ENCODE results near the gene S100A11. TPM values are rescaled to one million over a fixed set of nuclear protein-coding genes. Genes with fewer than 3 reads are reported as not detected.

Gene S100A11
- total RNA-seq, 3 donors from 2014 or later (not counting 1 experiment from before 2014, with no cell fraction given): 70.5 to 114 (median 88.9) TPM

GRCh38 chr1:152009691-152010090, 27.1 kb downstream of the S100A11 start:
- H3K27ac ChIP-seq (ENCODE audit: low read length): no peak overlapping the region
- Mint-ChIP-seq H3K27ac (no peak overlapping the region), H3K27me3 (ENCODE audit: low read depth in 2 of 2) (peaks cover 8 to 16% of the 10 kb centered on the region in 2 donors), H3K36me3 (no peaks in the 10 kb centered on the region), H3K4me3 (no peak overlapping the region), H3K4me1 (peaks cover 0 to 5% of the 10 kb centered on the region in 2 donors), H3K9me3 (no peaks in the 10 kb centered on the region)
- H3K27me3 ChIP-seq (ENCODE audit: control insufficient read depth, insufficient read depth, low read length): peaks cover 8% of the 10 kb centered on the region
- H3K4me1 ChIP-seq (ENCODE audit: control insufficient read depth, insufficient read depth, low read length): no peaks in the 10 kb centered on the region
- TF ChIP-seq, protein P1, sequence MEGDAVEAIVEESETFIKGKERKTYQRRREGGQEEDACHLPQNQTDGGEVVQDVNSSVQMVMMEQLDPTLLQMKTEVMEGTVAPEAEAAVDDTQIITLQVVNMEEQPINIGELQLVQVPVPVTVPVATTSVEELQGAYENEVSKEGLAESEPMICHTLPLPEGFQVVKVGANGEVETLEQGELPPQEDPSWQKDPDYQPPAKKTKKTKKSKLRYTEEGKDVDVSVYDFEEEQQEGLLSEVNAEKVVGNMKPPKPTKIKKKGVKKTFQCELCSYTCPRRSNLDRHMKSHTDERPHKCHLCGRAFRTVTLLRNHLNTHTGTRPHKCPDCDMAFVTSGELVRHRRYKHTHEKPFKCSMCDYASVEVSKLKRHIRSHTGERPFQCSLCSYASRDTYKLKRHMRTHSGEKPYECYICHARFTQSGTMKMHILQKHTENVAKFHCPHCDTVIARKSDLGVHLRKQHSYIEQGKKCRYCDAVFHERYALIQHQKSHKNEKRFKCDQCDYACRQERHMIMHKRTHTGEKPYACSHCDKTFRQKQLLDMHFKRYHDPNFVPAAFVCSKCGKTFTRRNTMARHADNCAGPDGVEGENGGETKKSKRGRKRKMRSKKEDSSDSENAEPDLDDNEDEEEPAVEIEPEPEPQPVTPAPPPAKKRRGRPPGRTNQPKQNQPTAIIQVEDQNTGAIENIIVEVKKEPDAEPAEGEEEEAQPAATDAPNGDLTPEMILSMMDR (IDR thresholded peaks at IDR 0.05): no peak
- ATAC-seq (no peak), DNase-seq (no peak)
- H3K4me3 ChIP-seq (ENCODE audit: low read length): no peak overlapping the region
- no peaks in the 10 kb centered on the region for H3K36me3 ChIP-seq (ENCODE audit: control insufficient read depth, insufficient read depth, low read length)
- WGBS (ENCODE audit: insufficient coverage): no CpG with 5 or more reads among the region's 1 CpG
- intact Hi-C loops (cut with micrococcal nuclease): no loop called here
- H3K9me3 ChIP-seq (ENCODE audit: control insufficient read depth, insufficient read depth, low read length): no peaks in the 10 kb centered on the region

- H3K27me3 Mint-ChIP-seq (ENCODE audit: low read depth in 2 of 2): peaks cover 10 to 24% of the 10 kb centered on the region in 2 donors
- no peaks in the 10 kb centered on the region for H3K4me1 ChIP-seq (ENCODE audit: control insufficient read depth, insufficient read depth, low read length)
These were observed 29.8 kb downstream of the S100A11 start for GRCh38 chr1:152007047-152007446.

GRCh38 chr1:152005360-152005912, 31.4 kb downstream of the S100A11 start:
- no peak overlapping the region for H3K4me3 ChIP-seq (ENCODE audit: low read length)
- Mint-ChIP-seq H3K27me3 (ENCODE audit: low read depth in 2 of 2) (peaks cover 14 to 24% of the 10 kb centered on the region in 2 donors), H3K36me3 (no peaks in the 10 kb centered on the region), H3K4me3 (no peak overlapping the region), H3K9me3 (no peaks in the 10 kb centered on the region), H3K27ac (no peak overlapping the region), H3K4me1 (no peaks in the 10 kb centered on the region)
- H3K36me3 ChIP-seq (ENCODE audit: control insufficient read depth, insufficient read depth, low read length): no peaks in the 10 kb centered on the region
- H3K27me3 ChIP-seq (ENCODE audit: control insufficient read depth, insufficient read depth, low read length): peaks cover 11% of the 10 kb centered on the region
- WGBS (ENCODE audit: insufficient coverage): 74% methylated on average over 4 of the region's 4 CpGs
- ATAC-seq (no peak), DNase-seq (no peak)
- intact Hi-C loops (cut with micrococcal nuclease): no loop called here
- no peak overlapping the region for H3K27ac ChIP-seq (ENCODE audit: low read length)
- H3K9me3 ChIP-seq (ENCODE audit: control insufficient read depth, insufficient read depth, low read length): no peaks in the 10 kb centered on the region
- TF ChIP-seq, protein P1 (IDR thresholded peaks at IDR 0.05): no peak
- H3K4me1 ChIP-seq (ENCODE audit: control insufficient read depth, insufficient read depth, low read length): peaks cover 7% of the 10 kb centered on the region

More at GRCh38 chr1:152007047-152007446, 29.8 kb downstream of the S100A11 start:
- Histone ChIP-seq H3K27ac (ENCODE audit: low read length) (no peak overlapping the region), H3K9me3 (ENCODE audit: control insufficient read depth, insufficient read depth, low read length) (no peaks in the 10 kb centered on the region), H3K36me3 (ENCODE audit: control insufficient read depth, insufficient read depth, low read length) (no peaks in the 10 kb centered on the region), H3K4me3 (ENCODE audit: low read length) (no peak overlapping the region), H3K27me3 (ENCODE audit: control insufficient read depth, insufficient read depth, low read length) (peaks cover 11% of the 10 kb centered on the region)
- Mint-ChIP-seq H3K4me3 (no peak overlapping the region), H3K36me3 (no peaks in the 10 kb centered on the region), H3K9me3 (no peaks in the 10 kb centered on the region), H3K27ac (no peak overlapping the region), H3K4me1 (no peaks in the 10 kb centered on the region)
- ATAC-seq: no peak
- DNase-seq: no peak
- 15% methylated on average over 2 of the region's 2 CpGs for WGBS (ENCODE audit: insufficient coverage)
- intact Hi-C loops (cut with micrococcal nuclease): no loop called here
- TF ChIP-seq, protein P1 (IDR thresholded peaks at IDR 0.05): no peak
